Measurements from ENCODE around the gene WWOX. TPM values are rescaled to one million over a fixed set of nuclear protein-coding genes. Genes with fewer than 3 reads are reported as not detected.

Gene WWOX
- polyA plus RNA-seq, 2 of the 4 experiments (the other 2 are of a cell fraction), result 16.0 to 17.2 TPM

DNA sequence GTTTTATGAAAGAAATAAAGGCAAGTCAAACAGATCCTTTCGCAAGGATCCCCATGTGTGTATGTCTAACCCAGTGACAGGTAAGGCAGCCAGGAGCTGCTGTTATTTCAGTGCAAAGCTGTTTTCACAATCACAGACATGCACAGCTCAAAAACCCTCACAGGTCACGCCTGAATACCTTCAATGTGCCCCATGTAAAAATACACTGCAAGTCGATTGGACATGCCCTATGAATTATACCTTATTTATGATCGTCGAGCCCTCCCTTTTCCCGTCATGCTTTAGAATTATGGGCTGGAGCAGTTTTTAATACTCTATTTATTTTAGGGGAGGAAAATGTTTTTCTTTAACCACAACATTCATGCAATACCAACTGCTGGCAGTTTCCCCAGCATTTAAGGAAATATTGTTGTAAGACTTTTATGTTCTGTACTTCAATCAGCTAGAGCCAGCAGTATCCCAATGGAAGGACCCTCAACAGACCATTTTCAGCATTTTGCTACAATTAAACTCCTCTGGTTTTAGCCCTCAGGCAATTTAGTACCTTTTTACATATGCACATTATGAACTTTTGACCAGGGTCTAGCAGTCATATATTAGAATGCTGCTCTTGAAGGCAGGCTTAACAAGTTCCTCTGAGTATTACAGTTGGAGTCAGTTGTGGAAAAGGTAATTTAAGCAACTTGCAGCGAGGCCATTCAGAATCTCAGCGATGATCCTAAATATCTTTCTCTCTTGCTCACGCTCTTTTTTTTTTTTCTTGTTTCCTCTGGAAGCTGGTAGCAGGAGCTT, 362.2 kb downstream of the WWOX start:
- ATAC-seq (no peak), FAIRE-seq (no peak), DNase-seq (ENCODE audit: low read depth in 1 of 2, low spot score in 1 of 2) (no peak)
- no peak for TF ChIP-seq HEYL (CRISPR knock-in tag; IDR thresholded peaks at IDR 0.05)
- TF ChIP-seq JUNB (IDR thresholded peaks at IDR 0.05), result no peak
- TF ChIP-seq SREBF2 (IDR thresholded peaks at IDR 0.05), result no peak
- TF ChIP-seq ESRRA (IDR thresholded peaks at IDR 0.05; ENCODE audit: borderline replicate concordance, low read length), result no peak
- TF ChIP-seq NFE2L2 (conservative IDR thresholded peaks at IDR 0.05; ENCODE audit: low read length), result no peak
- TF ChIP-seq NPAS2 (CRISPR knock-in tag; IDR thresholded peaks at IDR 0.05; ENCODE audit: borderline replicate concordance), result no peak
- TF ChIP-seq RNF2 (IDR thresholded peaks at IDR 0.05; ENCODE audit: borderline replicate concordance, low read depth), result no peak
- TF ChIP-seq RFX5 (IDR thresholded peaks at IDR 0.05), result no peak
- 60% methylated on average over 9 of the region's 9 CpGs for WGBS (ENCODE audit: missing lambda C conversion rate)
- ChIA-PET POLR2A (no interaction called here), CTCF (no interaction called here)
- peak overlapping the region; percentile 26; the same call in 1 of the 3 replicates for H3K4me2 ChIP-seq
- H3K4me3 ChIP-seq, result no peak overlapping the region
- H3K4me1 ChIP-seq, result peaks cover 10% of the 10 kb centered on the region; the same call in 2 of the 3 replicates
- no peak overlapping the region for H3K27ac ChIP-seq
- H3K9me3 ChIP-seq, result no peaks in the 10 kb centered on the region

DNA sequence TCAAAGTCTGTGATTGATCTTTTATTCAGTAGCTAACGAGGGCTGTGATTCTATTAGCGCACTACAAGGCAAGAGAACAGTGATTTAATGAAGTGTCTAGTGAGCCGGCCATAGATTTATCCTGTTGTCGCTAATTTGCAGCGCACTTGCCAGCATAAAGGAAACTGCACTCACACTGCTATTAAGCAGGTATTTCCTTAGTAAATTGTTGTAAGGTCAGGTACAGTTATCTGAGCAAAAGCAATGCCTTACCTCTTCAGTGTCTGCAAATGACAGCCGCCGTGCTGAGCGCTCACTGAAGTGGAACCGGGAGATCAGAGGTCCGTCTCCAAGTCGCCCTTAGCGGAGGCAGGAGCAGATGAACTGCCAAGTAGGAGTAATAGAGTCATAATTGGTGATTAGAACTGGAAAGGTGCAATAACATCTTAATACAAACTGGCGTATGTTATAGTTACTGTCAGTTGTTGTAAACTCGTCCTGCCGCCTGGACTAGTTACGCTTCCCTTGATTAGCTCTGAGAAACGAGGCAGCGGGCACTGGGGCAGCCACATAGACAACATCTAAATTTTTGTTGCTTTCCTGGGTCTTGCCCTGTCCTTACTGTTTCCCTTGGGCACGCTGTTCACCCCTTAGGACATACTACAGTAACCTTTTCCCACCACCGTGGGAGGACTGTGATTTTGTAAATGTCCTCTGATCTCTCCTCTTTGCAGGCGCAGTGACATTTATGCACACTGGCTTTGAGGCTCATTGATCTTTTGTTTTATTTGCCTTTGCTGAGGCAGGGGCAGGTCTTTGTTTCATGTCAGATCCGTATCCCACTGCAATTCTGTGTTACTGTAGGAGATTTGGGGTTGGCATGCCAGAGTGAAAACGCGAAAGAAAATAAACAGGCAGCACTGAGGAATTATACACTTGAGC, 363.1 kb downstream of the WWOX start:
- FAIRE-seq, result no peak
- Histone ChIP-seq H3K9me3 (no peaks in the 10 kb centered on the region), H3K4me2 (no peak overlapping the region), H3K27ac (no peak overlapping the region), H3K4me1 (peaks cover 10% of the 10 kb centered on the region; the same call in 2 of the 3 replicates), H3K4me3 (no peak overlapping the region)
- 86% methylated on average over 24 of the region's 24 CpGs for WGBS (ENCODE audit: missing lambda C conversion rate)
- DNase-seq (ENCODE audit: low read depth in 1 of 2, low spot score in 1 of 2), result no peak
- TF ChIP-seq EP300 (IDR thresholded peaks at IDR 0.05) (no peak), CHD4 (IDR thresholded peaks at IDR 0.05; ENCODE audit: borderline replicate concordance) (no peak), POLR2AphosphoS2 (conservative IDR thresholded peaks at IDR 0.05; ENCODE audit: low read length) (no peak), GATA3 (IDR thresholded peaks at IDR 0.05; ENCODE audit: borderline replicate concordance) (no peak), RNF2 (IDR thresholded peaks at IDR 0.05; ENCODE audit: borderline replicate concordance, low read depth) (no peak), FOSB (CRISPR knock-in tag; IDR thresholded peaks at IDR 0.05) (no peak), ESRRA (IDR thresholded peaks at IDR 0.05; ENCODE audit: borderline replicate concordance, low read length) (no peak), SREBF2 (IDR thresholded peaks at IDR 0.05) (no peak), NPAS2 (CRISPR knock-in tag; IDR thresholded peaks at IDR 0.05; ENCODE audit: borderline replicate concordance) (no peak), CHD2 (IDR thresholded peaks at IDR 0.05; ENCODE audit: low read length, partially characterized antibody) (no peak), ZFP36 (IDR thresholded peaks at IDR 0.05; ENCODE audit: borderline replicate concordance, partially characterized antibody) (no peak), POLR2A (IDR thresholded peaks at IDR 0.05; ENCODE audit: low read length) (no peak), HOXA7 (CRISPR knock-in tag; IDR thresholded peaks at IDR 0.05) (no peak)
- TF ChIP-seq, protein P1, sequence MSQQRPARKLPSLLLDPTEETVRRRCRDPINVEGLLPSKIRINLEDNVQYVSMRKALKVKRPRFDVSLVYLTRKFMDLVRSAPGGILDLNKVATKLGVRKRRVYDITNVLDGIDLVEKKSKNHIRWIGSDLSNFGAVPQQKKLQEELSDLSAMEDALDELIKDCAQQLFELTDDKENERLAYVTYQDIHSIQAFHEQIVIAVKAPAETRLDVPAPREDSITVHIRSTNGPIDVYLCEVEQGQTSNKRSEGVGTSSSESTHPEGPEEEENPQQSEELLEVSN (IDR thresholded peaks at IDR 0.05; ENCODE audit: borderline replicate concordance, low read depth), result no peak
- TF ChIP-seq, protein P2, sequence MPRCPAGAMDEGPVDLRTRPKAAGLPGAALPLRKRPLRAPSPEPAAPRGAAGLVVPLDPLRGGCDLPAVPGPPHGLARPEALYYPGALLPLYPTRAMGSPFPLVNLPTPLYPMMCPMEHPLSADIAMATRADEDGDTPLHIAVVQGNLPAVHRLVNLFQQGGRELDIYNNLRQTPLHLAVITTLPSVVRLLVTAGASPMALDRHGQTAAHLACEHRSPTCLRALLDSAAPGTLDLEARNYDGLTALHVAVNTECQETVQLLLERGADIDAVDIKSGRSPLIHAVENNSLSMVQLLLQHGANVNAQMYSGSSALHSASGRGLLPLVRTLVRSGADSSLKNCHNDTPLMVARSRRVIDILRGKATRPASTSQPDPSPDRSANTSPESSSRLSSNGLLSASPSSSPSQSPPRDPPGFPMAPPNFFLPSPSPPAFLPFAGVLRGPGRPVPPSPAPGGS (IDR thresholded peaks at IDR 0.05), result no peak
- ChIA-PET CTCF (interaction anchor here (1.3 kb wide), 1 partner anchor 12 kb away, joined by 3 read pairs; no protein-coding TSS in a partner anchor), POLR2A (no interaction called here)
- ATAC-seq, result no peak

DNA sequence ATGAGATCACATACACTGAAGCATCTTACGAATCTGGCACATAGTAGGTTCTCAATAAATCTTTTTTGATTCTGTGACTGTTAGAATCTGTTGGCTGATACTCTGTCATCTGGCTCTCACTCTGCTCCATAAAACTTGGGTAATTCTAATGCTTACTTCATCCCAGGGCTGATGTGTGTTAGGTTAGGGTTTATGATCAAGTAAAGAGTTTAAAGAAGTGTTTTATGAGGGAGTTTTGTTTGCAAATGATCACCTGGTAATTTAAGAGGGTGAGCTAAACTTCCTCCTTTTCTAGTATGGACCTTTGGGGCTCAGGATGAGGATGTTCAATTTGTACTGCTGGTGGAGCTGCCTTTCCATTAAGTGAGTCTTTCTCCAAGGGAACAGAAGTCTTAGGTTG, 364.1 kb downstream of the WWOX start:
- ATAC-seq (no peak), DNase-seq (ENCODE audit: low read depth in 1 of 2, low spot score in 1 of 2) (no peak), FAIRE-seq (no peak)
- WGBS (ENCODE audit: missing lambda C conversion rate), result 63% methylated on average over 1 of the region's 1 CpG
- no peak overlapping the region for H3K27ac ChIP-seq
- peaks cover 10% of the 10 kb centered on the region; the same call in 2 of the 3 replicates for H3K4me1 ChIP-seq
- H3K4me3 ChIP-seq, result no peak overlapping the region
- ChIA-PET CTCF (interaction anchor here (1.3 kb wide), 1 partner anchor 11 kb away, joined by 3 read pairs; no protein-coding TSS in a partner anchor), POLR2A (no interaction called here)
- H3K9me3 ChIP-seq, result no peaks in the 10 kb centered on the region
- H3K4me2 ChIP-seq, result no peak overlapping the region
- TF ChIP-seq RAD21 (conservative IDR thresholded peaks at IDR 0.05 in 1 of 2, IDR thresholded peaks at IDR 0.05 in 1 of 2), result no peak
